HUDEP-2 (cell line): ENCODE results near the gene PAMR1.

Experiments
- DNase-seq, 76 experiments: peaks; one replicate each; lab custom pipeline; 2025; ENCODE audit not compliant: unreplicated experiment in 76 of 76; lab: John Stamatoyannopoulos, UW

The PAMR1 gene

GRCh38 chr11:35507688-35508087, 17.7 kb downstream of the PAMR1 start:
- no peak for DNase-seq

GRCh38 chr11:35501776-35502175, 23.6 kb downstream of the PAMR1 start:
- no peak for DNase-seq

- DNase-seq = no peak
These were observed 24.7 kb downstream of the PAMR1 start for GRCh38 chr11:35500744-35501143.

- DNase-seq = no peak
These were observed 29.0 kb downstream of the PAMR1 start for GRCh38 chr11:35496416-35496815.

- DNase-seq = no peak
These were observed 30.4 kb downstream of the PAMR1 start for GRCh38 chr11:35494957-35495490.

- no peak for DNase-seq
These were observed 34.1 kb downstream of the PAMR1 start for GRCh38 chr11:35491231-35491871.

- DNase-seq = no peak
These were observed 37.3 kb downstream of the PAMR1 start for GRCh38 chr11:35488117-35488516.

- no peak for DNase-seq
These were observed 37.8 kb downstream of the PAMR1 start for GRCh38 chr11:35487532-35488078.

- no peak for DNase-seq
These were observed 38.5 kb downstream of the PAMR1 start for GRCh38 chr11:35486934-35487333.

- no peak for DNase-seq
These were observed 39.0 kb downstream of the PAMR1 start for GRCh38 chr11:35486446-35486845.

GRCh38 chr11:35485656-35486322, 39.6 kb downstream of the PAMR1 start:
- peak in 59 of 76 experiments; percentile 1 to 77 (median 34) for DNase-seq

- DNase-seq = no peak
These were observed 41.0 kb downstream of the PAMR1 start for GRCh38 chr11:35484435-35484834.

GRCh38 chr11:35483131-35483820, 42.1 kb downstream of the PAMR1 start:
- no peak for DNase-seq

GRCh38 chr11:35479731-35480130, 45.7 kb downstream of the PAMR1 start:
- DNase-seq = no peak

GRCh38 chr11:35478471-35479091, 46.8 kb downstream of the PAMR1 start:
- no peak for DNase-seq

- DNase-seq = no peak
These were observed 47.5 kb downstream of the PAMR1 start for GRCh38 chr11:35477901-35478300.

- DNase-seq = no peak
These were observed 50.7 kb downstream of the PAMR1 start for GRCh38 chr11:35474688-35475087.

- DNase-seq = no peak
These were observed 51.5 kb downstream of the PAMR1 start for GRCh38 chr11:35473795-35474374.

- no peak for DNase-seq
These were observed 54.8 kb downstream of the PAMR1 start for GRCh38 chr11:35470616-35471015.

GRCh38 chr11:35466058-35466457, 59.4 kb downstream of the PAMR1 start:
- no peak for DNase-seq

GRCh38 chr11:35464308-35464707, 61.1 kb downstream of the PAMR1 start:
- DNase-seq = no peak
